GM12864 (cell line): ENCODE results near the gene ZNF556.

Experiments used
- DNase-seq: peaks from one replicate; pipeline ENCODE4 v3.0.0-alpha.2; 2011; ENCODE audit warnings: low read depth
- H3K4me3 ChIP-seq: 2 replicates; pipeline ENCODE4 v1.5.1; 2011; ENCODE audit warnings: mild to moderate bottlenecking, low read depth, low read length, control low read depth
- TF ChIP-seq, protein P1 (sequence below): IDR thresholded peaks from 2 replicates; pipeline ENCODE4 v1.5.1; 2011; ENCODE audit warnings: low read depth, mild to moderate bottlenecking, moderate library complexity, low read length, control low read depth, inconsistent platforms; ENCODE audit errors: missing control alignments

Gene ZNF556

DNA sequence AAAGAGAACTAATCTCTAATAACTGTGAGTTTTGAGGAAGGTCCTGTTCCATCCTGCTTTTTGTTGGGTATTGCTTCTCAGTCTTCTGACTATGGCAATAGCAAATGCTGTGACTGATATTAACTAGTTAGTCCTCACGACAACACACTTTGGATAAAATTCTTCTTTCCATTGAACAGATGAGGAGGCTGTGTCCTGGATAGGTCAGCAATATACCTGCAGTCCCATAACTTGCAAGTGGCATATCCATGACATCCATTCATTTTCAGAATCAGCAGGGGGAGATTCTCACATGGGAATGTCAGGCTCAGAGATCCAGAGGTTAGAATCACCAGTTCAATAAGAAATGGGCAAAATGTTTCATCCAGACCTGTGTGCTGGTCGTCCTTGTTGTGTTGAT is 40.1 kb upstream of the ZNF556 start:
- TF ChIP-seq, protein P1, sequence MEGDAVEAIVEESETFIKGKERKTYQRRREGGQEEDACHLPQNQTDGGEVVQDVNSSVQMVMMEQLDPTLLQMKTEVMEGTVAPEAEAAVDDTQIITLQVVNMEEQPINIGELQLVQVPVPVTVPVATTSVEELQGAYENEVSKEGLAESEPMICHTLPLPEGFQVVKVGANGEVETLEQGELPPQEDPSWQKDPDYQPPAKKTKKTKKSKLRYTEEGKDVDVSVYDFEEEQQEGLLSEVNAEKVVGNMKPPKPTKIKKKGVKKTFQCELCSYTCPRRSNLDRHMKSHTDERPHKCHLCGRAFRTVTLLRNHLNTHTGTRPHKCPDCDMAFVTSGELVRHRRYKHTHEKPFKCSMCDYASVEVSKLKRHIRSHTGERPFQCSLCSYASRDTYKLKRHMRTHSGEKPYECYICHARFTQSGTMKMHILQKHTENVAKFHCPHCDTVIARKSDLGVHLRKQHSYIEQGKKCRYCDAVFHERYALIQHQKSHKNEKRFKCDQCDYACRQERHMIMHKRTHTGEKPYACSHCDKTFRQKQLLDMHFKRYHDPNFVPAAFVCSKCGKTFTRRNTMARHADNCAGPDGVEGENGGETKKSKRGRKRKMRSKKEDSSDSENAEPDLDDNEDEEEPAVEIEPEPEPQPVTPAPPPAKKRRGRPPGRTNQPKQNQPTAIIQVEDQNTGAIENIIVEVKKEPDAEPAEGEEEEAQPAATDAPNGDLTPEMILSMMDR: no peak
- DNase-seq: no peak
- H3K4me3 ChIP-seq: no peak overlapping the region

DNA sequence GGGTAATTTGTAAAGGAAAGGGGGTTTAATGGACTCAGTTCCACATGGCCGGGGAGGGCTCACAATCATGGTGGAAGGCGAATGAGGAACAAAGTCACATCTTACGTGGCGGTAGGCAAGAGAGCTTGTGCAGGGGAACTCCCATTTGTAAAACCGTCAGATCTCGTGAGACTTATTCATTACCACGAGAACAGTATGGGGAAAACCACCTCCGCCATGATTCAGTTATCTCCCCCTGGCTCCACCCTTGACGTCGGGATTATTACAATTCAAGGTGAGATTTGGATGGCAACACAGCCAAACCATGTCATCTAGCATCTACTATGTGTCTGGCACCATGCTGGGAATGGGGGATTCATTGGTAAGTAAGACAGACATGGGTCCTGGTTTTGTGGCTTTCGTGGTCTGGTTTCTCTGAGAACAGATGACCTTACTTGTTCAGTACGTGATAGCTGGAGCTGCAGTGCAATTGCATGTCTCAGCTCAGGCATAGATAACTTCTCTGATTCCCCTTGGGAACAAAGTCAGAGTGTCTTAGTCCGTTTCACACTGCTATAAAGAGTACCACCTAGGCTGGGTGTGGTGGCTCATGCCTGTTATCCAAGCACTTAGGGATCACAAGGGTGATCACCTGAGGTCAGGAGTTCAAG is 39.2 kb upstream of the ZNF556 start:
- DNase-seq: no peak
- TF ChIP-seq, protein P1: no peak
- H3K4me3 ChIP-seq: no peak overlapping the region

DNA sequence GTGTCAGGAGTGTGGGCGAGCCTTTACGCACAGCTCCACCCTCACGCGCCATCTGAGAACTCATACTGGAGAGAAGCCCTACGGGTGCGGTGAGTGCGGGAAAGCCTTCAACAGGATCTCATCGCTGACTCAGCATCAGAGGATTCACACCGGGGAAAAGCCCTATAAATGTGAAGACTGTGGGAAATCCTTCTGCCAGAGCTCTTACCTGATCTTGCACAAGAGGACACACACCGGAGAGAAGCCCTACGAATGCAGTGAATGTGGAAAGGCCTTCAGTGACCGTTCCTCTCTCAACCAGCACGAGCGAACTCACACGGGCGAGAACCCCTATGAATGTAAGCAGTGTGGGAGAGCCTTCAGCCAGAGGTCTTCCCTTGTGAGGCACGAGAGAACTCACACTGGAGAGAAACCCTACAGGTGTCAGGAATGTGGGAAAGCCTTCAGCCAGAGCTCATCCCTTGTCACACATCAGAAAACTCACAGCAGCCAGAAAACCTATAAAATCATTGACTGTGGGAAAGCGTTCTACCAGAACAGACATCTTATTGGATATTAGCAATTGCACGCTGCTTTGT is 32.8 kb upstream of the ZNF556 start:
- TF ChIP-seq, protein P1: no peak
- DNase-seq: no peak

DNA sequence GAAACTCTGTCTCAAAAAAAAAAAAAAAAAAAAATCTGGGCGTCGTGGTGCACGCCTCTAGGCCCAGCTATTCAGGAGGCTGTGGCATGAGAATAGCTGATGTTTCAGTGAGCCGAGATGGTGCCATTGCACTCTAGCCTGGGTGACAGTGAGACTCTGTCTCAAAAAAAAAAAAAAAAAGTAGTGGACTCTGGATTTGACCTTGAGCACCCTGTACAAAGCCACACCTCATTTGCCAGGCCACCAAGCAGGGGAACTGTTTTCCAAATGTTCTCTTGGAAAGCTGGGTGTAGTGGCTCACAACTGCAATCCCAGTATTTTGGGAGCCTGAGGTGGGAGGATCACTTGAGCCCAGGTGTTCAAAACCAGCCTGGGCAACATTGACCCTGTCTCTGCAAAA is 29.7 kb upstream of the ZNF556 start:
- TF ChIP-seq, protein P1: no peak
- no peak for DNase-seq
- no peak overlapping the region for H3K4me3 ChIP-seq

More for the DNA sequence above, 32.8 kb upstream of the ZNF556 start:
- H3K4me3 ChIP-seq: no peak overlapping the region

DNA sequence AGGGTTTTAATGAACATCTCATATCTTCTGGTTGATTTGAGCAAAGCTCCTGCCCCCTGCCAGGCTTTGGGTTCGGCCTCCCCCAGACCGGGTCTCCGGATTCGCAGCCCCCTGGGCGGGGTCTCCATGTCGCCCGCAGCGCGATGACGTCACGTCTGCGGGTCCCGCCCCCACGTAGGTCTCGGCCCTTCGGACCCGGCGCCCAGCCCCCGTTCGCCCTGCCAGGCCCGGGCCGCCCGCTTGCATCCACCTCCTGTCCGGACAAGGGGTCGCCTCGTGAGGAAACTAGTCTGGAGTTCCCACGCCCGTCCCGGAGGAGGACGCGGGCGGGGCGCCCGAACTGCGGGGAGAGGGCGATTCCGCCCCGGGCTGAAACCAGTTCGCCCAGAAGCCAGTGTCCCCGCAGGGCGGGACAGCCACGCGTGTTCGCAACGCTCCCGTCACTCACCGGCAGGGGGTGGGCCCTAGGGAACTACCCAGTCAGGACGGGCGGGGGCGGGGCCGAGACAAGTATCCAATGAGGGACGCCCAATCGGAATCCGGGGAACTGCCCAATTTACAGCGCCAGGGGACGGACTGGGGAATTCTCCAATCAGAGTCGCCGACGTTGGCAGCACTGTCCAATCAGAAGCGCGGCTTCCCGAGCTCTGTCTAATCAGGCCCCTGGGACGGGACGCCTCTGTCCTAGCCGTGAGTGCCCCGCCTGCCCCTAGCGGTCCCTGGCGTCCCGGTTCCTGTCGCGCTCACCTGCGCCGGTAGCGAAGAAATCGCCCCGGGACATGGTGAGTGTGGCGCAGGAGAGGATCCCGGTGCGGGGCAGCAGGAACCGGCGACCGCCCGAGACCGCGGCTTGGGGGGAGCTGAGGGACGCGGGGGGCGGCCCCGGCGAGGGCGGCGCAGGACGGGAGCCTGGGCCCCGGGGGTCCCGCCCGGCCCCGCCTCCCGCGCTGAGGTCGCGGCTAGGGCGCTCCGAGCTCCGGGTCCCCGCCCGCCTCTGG is 26.0 kb upstream of the ZNF556 start, which contains the start of gene ZNF555:
Gene ZNF555, plus strand, starts transcription at position 682 of the 998 bp plus-strand sequence. Its CDS starts 98 bp downstream, at position 780.
- DNase-seq: peak; percentile 97
- TF ChIP-seq, protein P1: peak; percentile 60
- peak within 1 kb of the TSS; percentile 82 for H3K4me3 ChIP-seq

DNA sequence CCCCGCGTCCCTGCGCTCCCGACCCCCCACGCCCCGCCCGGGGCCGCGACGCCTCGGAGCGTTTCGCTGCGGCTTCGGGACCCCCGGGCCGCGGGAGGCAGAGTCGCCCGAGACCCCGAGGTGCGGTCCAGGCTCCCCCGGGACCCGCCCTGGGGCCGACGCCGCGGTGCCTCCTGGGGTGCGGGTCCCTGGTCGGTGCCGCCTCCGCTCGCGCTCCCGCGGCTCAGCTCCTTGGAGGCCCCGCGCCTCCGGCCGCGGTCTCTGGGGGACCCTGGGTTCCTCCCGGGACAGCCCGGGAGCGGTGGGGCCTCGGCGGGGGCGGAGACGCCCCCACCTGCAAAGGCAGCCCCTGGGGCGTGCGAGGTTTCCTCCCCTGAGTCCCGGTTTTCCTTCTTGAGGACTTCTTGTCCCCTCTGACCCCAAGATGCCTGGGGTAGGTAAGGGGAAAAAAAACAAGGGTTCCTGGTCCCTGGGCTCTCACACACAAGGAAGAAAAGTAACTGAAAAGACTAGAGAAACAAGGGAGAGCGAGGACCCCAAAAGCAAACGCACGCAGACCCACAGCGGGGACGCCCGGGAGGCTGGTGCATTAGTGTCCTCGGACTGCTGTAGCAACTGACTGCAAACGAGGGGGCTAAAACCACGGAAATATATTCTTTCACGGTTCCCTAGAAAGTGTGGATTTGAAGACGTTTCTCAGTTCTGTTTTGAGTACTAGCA is 25.1 kb upstream of the ZNF556 start:
- peak overlapping the region; percentile 72 for H3K4me3 ChIP-seq
- DNase-seq: no peak
- TF ChIP-seq, protein P1: no peak
